ENCODE data around the gene HSBP1L1.

DNA sequence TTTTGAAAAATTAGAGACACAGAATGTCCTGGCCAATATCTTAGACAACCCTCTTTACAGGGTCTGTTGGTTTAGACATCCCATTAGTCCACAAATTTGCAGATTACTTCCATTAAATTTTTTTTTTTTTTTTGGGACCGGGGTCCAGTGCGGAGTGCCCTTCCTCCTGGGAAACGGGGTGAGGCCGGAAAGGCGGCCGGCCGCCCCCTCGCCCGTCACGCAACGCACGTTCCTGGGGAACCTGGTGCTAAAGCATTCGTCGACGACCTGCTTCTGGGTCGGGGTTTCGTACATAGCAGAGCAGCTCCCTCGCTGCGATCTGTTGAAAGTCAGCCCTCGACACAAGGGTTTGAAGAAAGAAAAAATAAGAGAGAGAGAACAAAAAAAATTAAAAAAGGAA is 48.3 kb downstream of the HSBP1L1 start:
- TF ChIP-seq, protein P1, sequence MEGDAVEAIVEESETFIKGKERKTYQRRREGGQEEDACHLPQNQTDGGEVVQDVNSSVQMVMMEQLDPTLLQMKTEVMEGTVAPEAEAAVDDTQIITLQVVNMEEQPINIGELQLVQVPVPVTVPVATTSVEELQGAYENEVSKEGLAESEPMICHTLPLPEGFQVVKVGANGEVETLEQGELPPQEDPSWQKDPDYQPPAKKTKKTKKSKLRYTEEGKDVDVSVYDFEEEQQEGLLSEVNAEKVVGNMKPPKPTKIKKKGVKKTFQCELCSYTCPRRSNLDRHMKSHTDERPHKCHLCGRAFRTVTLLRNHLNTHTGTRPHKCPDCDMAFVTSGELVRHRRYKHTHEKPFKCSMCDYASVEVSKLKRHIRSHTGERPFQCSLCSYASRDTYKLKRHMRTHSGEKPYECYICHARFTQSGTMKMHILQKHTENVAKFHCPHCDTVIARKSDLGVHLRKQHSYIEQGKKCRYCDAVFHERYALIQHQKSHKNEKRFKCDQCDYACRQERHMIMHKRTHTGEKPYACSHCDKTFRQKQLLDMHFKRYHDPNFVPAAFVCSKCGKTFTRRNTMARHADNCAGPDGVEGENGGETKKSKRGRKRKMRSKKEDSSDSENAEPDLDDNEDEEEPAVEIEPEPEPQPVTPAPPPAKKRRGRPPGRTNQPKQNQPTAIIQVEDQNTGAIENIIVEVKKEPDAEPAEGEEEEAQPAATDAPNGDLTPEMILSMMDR (conservative IDR thresholded peaks at IDR 0.05; ENCODE audit: low read depth, low read length), result no peak
- no peak for TF ChIP-seq EZH2 (IDR thresholded peaks at IDR 0.05; ENCODE audit: borderline replicate concordance, low read depth, low read length, poor library complexity, severe bottlenecking)

Measured in A673 (cell line).